Activated T-cell treated with anti-CD3 and anti-CD28 coated beads for 4 hours (primary cell): Measurements from ENCODE around the gene CNPY1.
"Not testable (repeated sequence)": the region's sequence is repeated elsewhere in the genome, so short reads cannot be mapped to it uniquely, and the experiment has no call there.

Experiments used
- DNase-seq: peaks from one replicate; pipeline ENCODE4 v3.0.0-alpha.2; 2020

The CNPY1 gene

DNA sequence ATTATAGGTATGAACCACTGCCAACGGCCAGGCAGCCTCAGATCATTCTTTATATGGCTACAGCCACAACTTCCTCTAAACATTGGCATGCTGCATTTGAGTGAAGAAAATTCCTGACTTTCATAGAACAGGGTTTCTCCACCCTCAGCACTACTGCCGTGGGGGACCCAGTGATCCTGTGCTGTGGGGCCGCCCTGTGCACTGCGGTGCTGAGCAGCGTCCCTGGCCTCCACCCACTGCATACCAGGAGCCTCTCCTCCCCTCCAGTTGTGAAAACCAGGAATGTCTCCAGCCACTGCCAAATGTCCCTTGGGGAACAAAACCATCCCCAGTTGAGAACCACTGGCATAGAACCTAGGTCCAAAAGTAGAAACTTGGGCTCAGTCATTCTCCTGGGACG is 15.8 kb downstream of the CNPY1 start:
- no peak for DNase-seq

DNA sequence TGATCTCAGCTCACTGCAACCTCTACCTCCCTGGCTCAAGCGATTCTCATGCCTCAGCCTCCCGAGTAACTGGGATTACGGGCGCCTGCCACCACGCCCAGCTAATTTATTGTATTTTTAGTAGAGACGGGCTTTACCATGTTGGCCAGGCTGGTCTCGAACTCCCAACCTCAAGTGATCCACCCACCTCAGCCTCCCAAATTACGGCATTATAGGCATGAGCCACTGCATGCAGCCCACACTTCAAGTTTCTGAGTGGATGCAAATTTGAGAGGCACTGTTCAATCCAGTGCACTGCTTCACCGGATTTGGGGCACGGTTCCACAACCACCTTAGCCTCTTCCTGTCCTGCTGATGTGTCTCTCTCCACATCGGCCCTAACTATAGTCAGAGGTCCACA is 16.5 kb downstream of the CNPY1 start:
- DNase-seq, result no peak

DNA sequence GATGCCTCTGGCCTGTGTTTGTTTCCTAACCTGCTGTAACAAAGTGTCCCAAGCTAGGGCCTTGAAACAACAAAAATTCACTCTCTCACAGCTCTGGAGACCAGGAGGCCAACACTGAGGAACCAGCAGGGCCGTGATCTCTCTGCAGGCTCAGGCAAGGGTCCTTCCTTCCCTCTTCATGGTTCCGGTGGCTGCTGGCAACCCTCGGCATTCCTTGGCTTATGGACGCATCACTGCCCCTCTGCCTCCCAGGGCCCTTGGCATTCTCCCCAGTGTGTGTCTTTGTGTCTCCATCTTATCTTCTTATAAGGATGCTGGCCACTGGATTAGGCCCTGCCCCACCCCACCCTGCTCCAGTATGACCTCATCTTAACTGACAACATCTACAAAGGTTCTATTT is 17.0 kb downstream of the CNPY1 start:
- no peak for DNase-seq

DNA sequence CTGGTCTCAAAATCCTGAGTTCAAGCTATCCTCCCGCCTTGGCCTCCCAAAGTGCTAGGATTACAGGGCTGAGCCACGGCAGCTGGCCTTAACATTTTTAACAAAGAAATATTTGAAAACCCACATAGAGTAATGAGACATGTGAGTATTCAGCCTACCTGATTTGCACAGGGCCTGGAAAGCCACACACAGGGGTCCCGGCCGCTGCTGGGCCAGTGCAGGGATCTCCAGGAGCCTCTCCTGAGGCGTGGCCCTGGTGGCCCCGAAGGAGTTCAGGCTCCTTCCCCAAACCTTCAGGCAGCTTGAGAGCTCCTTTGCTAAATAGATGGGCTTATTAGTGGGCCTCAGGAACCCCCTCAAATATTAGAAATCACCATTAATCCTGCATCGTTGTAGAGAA is 18.7 kb downstream of the CNPY1 start:
- DNase-seq, result no peak

DNA sequence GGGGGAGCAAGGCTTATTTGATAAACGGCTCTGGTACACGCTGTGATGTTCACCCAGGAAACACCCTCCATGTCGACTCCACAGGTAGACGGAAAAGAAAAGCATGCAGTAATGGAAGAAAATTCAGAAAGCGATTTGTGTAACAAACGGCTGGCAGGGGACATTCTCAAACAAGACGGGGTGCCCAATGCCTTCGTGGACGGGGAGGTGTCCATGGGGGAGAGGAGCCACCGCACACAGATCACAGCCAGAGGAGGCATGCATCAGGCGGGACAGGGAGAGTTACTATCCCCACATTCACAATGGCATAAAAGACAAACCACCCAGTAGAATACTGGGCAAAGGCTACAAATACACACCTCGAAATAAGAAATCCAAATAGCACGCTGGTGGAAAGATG is 20.1 kb downstream of the CNPY1 start:
- no peak for DNase-seq

DNA sequence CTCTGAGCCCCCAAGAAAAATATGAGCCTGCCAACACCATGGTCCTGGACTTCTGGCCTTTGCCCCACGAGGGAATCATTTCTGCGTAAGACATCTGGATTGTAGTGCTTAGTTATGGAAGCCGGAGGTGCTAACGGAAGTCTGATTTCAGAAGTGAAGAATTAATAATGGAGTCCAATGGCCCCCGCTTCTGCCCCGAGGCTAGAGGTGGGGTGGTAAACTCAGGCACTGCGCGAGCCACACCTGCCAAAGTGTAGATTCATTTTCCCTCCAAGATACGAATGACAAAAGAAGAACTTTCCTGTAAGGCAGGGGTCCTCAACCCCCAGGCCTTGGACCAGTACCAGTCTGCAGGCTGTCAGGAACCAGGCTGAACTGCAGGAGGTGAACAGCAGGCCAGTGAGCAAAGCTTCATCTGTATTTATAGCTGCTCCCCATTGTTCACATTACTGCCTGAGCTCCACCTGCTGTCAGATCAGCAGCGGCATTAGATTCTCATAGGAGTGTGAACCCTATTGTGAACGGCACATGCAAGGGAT is 22.3 kb downstream of the CNPY1 start:
- DNase-seq, result no peak

DNA sequence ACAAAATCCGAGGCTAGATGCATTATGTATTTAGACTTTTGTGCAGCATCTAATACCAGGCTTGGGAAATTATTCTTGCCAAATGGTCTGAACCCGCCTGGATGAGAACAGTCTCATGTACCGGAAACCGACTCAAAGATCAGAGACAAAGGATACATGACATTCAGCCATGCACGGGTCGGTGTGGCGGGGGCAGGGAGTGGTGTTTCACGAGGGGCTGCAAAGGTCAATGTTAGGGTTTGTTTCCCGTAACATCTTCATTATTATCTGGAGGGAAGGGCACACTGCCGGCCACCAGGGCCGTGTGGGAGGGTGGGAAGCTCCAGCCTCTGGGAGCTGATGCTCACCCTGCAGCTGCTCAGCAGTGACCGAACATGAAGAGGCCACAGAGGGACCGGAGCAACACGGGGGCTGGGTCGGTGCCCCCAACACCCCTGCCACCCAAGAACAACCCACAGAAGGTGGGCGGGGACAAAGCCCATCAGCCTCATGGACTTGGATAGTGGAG is 23.1 kb downstream of the CNPY1 start:
- no peak for DNase-seq

DNA sequence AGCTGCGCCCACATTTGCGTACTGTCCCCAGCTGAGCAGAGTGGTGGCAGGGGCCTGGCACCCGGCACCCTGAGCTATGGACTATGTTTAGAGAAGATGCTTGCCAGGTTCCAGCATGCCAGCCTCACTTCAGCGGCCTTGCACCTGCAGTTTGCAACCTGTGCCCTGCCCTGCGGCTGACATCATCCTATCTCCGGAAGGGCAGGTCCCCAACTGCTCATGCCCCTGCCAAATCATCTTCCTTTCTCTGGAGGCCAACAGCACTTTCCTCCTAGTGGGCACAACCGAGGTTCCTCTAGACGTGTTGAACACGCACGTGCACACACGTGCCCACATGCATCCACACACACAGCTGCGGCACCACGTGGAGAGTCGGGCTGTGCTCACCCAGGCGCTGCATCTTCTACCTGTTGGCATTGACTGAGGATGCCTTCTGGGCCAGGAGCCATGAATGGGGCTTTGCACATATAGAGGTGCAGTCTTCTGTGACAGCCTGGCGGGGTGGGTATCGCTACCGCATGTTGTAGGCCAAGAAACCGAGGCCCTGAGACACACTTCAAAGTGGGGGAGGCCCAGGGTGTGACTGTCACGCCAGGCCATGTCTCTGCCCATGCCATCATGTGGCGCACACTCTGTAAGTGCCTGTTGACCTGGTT is 24.5 kb downstream of the CNPY1 start:
- no peak for DNase-seq

DNA sequence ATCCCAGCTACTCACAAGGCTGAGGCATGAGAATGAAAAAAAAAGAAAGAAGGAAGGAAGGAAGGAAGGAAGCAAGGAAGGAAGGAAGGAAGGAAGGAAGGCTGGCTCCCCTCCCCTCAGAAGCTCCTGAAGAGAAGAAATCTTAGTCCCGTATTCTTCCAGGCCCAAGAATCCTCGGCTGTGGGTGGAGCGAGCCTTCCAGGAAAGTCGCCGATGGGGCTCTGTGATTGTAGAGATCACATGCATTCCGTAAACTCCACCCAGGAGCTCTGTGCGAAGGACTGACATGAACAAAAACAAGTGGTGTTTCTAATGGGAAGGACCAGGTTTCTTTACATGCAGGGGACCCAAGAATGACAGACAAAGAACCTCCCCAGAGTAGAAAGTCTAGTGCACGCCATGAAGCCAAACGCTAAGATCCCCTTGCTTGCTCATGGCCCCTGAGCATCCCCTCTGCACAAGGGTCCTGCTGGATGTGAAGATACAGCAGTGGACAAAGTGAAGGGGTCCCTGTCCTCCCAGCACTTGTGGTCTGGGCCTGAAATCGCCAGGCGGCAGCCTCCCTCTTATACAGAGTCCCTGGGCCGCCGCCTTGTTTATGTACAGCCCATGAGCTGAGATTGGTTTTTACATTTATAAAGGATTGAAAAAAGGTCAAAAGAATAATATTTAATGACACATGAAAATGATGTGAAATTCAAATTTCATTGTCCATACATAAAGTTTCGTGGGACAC is 25.2 kb downstream of the CNPY1 start:
- no peak for DNase-seq

DNA sequence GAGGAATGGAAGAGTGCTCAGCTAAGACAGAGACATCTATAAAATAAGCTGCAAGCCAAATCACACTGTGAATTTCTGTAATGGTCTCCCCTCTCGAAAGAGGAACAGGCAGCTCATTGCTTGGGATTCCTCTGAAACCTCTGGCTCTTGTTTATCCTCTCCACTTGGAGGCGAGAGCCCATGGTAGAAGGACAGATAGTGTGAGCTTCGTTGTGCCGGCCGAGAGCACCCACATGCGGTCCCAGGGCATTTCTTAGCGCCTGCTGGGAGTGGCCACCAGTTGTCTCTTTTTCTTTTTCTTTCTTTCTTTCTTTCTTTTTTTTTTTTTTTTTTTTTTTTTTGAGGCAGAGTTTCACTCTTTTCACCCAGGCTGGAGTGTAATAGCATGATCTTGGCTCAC is 26.2 kb downstream of the CNPY1 start:
- DNase-seq, result no peak

DNA sequence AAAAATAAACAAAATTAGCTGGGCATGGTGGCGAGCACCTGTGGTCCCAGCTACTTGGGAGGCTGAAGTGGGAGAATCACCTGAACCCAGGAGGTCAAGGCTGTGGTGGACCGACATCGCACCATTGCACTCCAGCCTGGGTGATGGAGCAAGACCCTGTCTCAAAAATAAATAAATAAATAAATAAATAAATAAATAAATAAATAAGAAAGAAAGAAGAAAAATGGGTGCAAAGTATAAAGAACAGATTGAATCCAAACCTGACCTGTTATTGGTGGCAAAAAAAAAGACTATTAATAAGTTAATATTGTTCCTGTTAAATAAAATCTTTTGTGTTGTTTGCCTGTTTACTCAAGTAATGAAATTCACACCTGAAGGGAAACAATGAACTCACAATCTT is 27.0 kb downstream of the CNPY1 start:
- DNase-seq, result not testable (repeated sequence)

DNA sequence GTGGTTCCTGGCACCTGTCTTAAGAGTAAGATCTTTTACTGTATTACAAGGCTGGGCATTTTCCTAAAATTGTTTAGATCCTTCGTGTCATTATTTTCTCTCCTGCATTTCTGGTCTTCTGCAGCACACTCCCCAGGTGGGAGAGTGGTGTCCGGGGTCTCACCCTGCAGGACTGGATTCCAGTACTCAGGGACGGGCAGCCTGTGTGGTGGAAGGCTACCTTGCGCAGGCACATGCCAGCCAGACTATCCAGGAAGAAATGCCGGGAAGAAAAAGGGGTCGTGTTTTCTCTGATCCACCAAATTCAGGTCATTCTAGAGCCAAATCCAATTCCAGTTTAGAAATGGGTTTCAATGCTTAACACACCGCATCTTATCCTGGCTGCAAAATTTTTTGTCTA is 27.7 kb downstream of the CNPY1 start:
- DNase-seq, result no peak

DNA sequence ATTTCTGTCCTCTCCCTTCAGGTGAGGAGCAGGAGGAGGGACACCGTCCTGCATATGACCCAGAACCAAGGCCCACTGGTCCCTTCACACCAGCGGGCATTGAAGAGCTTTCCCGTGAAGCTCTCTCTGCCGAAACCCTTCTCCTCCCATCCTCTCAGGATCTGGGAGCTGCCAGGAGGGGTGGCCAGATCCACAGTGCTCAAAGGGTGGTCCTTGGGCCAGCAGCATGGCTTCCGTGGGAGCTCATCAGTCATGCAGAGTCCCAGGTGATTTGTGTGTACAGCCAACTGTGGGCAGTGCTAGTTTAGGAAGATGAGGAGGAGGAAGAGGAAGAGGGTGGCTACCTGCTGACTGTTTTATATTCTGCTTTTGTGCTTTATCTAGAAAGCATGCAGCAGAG is 28.4 kb downstream of the CNPY1 start:
- no peak for DNase-seq

DNA sequence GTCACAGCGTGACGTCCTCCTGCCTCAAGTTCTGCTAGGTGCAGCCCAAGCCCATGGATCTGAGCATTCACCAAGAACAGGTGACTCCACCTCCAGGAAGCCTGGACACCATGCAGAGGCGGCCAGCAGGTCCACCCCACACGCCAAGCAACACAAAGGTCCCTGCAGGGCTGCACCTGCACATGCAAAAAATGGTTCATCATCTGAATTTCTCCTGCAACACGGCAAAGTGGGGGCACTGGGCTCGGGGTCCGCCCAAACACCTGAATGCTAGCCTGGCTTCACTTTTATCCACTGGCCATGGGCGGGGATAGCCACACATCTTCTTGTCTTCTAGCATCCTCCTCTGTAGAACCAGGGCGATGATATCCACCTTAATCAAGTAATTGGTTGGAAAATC is 28.9 kb downstream of the CNPY1 start:
- no peak for DNase-seq

DNA sequence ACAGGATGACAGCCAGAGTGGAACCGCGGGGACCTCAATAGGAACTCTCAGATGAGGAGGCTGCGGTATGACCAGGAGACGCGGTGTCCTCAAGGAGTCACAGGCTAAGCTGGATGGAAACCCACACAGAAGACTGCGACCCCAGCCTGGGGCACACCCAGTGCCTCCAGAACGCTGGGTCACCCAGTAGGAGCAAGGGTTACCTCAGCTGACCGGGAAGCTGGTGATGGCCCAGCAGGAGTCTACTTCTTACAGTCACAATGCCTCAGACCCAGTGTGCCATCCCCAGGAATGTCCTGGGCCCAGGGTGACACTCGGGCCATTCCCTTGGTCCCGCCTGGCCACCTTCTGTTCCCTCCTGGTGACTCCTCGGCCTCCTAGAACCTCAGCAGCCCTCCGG is 29.9 kb downstream of the CNPY1 start:
- DNase-seq, result no peak

DNA sequence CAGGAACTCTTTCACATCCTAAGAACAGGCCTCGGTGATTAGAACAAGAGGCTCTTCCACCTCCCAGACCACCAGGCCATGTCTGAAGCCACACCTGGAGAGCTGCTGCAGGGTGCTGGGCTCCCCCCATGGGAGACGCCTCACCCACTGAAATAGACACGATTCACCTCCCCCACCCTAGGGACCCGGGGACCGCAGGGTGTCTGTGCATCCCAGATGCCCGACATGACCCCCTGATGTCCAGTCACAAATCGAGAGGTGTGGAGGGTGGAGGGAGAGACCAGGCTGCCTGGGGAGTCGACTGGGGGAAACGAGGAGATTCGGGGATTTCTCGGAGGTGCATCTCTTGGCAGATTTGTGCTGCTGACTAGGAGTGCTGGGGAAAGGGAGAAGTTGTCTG is 31.0 kb downstream of the CNPY1 start:
- no peak for DNase-seq

DNA sequence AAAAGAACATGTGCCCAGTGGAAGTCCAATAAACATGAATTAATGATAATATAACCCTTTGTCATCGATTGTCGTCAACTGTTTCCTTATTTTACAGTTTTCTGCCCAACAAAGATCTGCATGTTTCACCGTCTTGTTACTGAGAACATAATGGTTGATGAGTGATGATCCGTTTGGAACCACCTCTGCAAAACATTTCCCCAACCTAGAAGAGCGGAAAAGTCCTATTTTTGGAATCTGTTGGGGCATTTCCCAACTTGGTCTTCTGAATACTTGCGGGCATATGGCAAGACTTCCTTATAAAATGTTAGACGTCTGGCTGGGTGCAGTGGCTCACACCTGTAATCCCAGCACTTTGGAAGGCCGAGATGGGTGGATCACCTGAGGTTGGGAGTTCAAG is 32.1 kb downstream of the CNPY1 start:
- DNase-seq, result no peak

DNA sequence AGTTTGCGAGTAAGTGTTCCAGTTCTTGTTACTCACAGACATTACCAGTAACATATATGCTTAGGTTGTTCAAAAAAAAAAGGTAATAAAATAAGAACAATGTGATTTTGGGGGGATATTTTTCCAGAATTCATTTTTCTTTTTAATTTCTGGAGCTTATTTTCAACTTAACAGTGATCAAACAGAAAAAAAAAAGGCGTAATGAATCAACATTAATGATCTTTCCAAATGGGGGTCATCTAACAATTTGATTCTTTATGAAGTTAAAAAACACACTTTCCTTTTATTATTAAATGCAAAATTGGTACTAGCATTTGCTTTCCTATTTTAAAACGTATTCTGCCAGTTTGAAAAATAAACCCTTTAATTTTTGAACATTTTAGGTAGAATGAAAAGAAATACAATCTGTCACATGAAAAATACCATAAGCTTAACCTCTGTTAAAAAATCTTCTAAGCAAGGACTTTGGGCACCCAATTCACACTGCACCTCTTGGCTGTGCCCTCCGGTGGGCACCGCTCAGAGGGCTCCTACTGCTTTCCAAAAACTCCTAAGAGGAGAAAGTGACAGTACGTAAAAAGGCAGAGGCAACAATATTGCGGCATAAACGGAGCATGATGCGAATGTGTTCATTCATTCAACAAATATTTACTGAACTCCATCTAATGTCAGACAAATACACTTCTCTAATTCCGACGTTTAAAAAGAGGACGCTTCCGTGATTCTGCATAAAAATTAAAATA is 32.6 kb downstream of the CNPY1 start:
- no peak for DNase-seq

DNA sequence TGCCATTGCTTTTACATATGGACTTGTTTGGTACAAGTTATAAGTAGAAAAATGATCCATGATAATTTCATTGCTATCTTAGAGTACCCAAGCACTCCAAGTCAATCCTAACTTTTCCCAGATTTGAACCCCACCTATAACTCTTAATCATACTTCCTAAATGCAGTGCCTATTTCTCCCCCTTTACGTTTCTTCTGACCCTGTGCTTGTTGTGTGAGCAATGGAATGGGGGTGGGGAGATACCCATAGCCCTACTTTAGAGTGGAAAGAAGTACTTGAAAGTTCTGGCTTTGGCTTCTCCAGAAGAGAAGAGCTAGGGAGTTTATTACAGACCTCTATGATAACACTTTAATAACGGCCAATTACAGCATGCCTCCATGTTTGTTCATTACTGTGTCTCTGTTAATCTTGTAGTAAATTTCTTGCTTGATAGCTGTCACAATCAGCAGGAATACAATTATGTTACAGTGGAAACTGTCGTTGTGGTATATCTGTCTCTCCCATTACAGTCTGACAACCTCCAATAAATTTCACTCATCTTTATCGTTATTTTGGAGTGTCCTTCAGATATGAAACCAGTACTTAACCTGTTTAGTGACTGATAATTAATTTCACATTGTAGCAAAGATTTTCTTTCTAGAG is 34.0 kb downstream of the CNPY1 start:
- DNase-seq, result no peak

DNA sequence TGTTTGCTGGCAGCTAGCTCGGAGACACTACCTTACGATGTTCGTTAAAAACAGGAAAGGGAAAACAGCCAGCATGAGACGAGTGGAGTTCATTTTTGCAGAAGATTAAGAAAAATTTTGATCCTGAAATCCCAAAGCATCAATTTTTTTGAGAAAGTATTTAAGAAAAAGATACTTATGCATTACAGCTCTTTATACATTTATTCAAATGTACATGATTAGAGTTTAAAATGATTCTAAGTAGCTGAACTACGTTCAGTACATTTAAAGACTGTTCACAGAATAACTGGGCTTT is 34.7 kb downstream of the CNPY1 start:
- DNase-seq, result no peak

DNA sequence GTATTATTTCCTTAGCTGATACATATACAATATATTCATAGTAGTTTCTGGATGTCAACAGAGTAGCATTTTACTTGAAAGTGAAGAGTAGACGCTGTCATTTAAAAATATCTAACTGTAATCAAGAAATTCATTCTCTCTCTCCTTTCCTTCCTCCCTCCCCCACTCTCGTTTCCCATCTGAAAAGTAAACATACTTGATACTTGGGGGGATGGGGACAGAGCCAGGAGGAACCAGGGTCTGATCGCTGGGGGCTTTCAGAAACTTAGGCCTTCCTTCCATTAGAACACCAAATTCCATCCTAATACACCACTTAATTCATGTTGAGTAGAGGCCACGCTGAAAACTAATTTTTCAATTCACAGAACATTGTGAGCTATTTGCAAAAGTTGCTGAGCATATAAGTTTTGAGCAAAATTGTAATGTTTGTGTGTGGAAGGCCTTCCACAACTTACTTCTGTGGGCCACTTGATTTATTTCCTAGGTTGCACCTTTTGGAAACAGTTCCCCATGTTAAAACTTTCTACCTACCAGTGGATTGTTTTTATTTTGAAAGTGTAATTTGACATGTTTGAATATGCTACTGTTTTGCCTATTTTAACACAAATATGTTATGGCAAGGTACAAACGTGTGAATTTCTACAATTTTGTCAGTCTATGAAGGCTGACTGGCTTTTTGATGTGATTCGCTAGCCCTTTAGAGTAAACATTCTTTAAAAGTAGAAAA is 35.2 kb downstream of the CNPY1 start:
- no peak for DNase-seq

DNA sequence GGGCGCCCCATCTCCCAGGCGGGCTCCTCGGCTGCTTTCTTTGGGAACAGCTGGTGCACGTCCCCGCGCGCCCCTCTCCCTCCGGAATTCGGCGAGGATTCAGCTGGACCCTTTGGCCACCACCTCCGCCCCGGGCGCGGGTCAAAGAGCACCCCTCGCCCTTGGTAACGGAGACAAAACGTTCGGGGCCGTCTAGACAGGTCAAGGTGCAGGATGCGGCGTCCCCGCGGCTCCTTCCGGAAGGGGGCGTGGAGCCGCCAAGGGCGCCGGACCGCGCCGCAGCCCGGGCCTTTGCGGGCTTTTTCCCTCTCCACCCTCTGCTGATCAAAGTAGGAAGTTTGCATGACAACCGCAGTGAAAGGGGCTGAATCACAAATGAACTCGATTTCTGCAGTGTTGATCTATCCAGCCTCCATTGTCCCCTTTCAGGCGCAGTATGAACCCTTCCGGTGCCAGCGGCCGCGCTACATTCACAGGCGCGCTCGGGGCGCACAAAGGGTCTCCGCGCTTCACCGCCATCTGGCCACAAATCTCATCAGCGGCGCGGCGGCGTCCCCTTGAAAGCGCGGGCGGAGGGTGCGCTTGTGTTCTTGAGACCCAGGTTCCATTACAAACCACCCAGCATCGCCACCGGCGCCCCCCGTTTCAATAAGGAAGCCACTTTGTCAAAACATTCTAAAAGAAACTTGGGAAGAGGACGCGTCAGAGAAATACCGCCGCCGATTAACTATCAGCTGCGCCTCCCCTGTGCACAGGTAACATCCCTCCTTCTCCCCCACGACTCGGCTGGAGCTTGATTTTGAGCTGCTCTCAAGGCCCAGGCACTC is 36.4 kb downstream of the CNPY1 start:
- DNase-seq, result no peak
